GM12878 (cell line): ENCODE results near the gene FGR. TPM values are rescaled to one million over a fixed set of nuclear protein-coding genes. Genes with fewer than 3 reads are reported as not detected.
A peak's percentile ranks its signal among the peaks of the same experiment; 100 is the strongest.

Experiments
- ATAC-seq: fragments of 200-7000 bp; cut with Tn5 transposase; 3 replicates; pipeline ENCODE4 v1.9.1; 2020; ENCODE audit warnings: mild to moderate bottlenecking, moderate library complexity
- BruUV-seq: library from RNA; stranded (reverse); fragments of 400-500 nt; replicated peaks from 2 replicates; lab custom pipeline; 2021; lab: Mats Ljungman, UMichigan
- CTCF ChIA-PET: fragments of 300-600 bp; sonication (Branson Sonifier 250); formaldehyde crosslinking; extraction: SDS; loops from one replicate; lab custom pipeline; 2021; ENCODE audit warnings: inconsistent platforms; lab: Yijun Ruan, JAX
- POLR2A ChIA-PET: fragments of 350-600 bp; formaldehyde crosslinking; extraction: SDS; loops from one replicate; lab custom pipeline; 2021; ENCODE audit warnings: inconsistent platforms; lab: Charles Lee
- RAD21 ChIA-PET: fragments of 300-600 bp; sonication (Branson Sonifier 250); formaldehyde crosslinking; loops from one replicate; lab custom pipeline; 2023; ENCODE audit warnings: antibody characterized with exemption; ENCODE audit not compliant: unreplicated experiment; lab: Charles Lee
- SMC1A ChIA-PET: fragments of 300-600 bp; sonication (Branson Sonifier 250); formaldehyde crosslinking; loops from one replicate; lab custom pipeline; 2023; ENCODE audit not compliant: unreplicated experiment, uncharacterized antibody; lab: Charles Lee
- DNase-seq: peaks from one replicate; pipeline ENCODE4 v3.0.0-alpha.2; 2011; ENCODE audit warnings: low read depth, low spot score
- FAIRE-seq: peaks from 3 replicates; lab custom pipeline; 2011; peaks lifted over from hg19 to GRCh38; lab: Jason Lieb, UNC
- H2AFZ ChIP-seq: 2 replicates; pipeline ENCODE4 v1.6.0; 2011; ENCODE audit warnings: low read depth, low read length, control low read depth; ENCODE audit not compliant: control insufficient read depth
- H3K27ac ChIP-seq: 2 replicates; pipeline ENCODE4 v1.5.1; 2011; ENCODE audit warnings: control low read depth; ENCODE audit not compliant: control insufficient read depth, insufficient read depth
- H3K27me3 ChIP-seq, 2 experiments: replicated peaks in 1 of 2; 2 replicates each; pipeline versions ENCODE4 v1.6.0 to v1.6.1; 2011; ENCODE audit warnings: low read length in 1 of 2; ENCODE audit not compliant: control insufficient read depth in 2 of 2, insufficient read depth in 2 of 2
- H3K36me3 ChIP-seq, 2 experiments: 2 replicates each; pipeline ENCODE4 v1.5.1; 2011; ENCODE audit warnings: low read length in 1 of 2; ENCODE audit not compliant: control insufficient read depth in 2 of 2, insufficient read depth in 2 of 2
- H3K4me1 ChIP-seq: 2 replicates; pipeline ENCODE4 v1.6.1; 2011; ENCODE audit warnings: mild to moderate bottlenecking, low read length, moderate library complexity, mixed read lengths; ENCODE audit not compliant: control insufficient read depth, insufficient read depth
- H3K4me2 ChIP-seq: 2 replicates; pipeline ENCODE4 v1.6.0; 2011; ENCODE audit warnings: control low read depth; ENCODE audit not compliant: control insufficient read depth, insufficient read depth
- H3K4me3 ChIP-seq: fragments of 200-600 bp; sonication (generic); 2 replicates; pipeline ENCODE4 v1.5.1; 2016
- H3K79me2 ChIP-seq: 2 replicates; pipeline ENCODE4 v1.6.0; 2011; ENCODE audit warnings: low read length; ENCODE audit not compliant: control insufficient read depth, insufficient read depth
- H3K9ac ChIP-seq: 2 replicates; pipeline ENCODE4 v1.8.0; 2011; ENCODE audit warnings: low read length, control low read depth, mixed read lengths; ENCODE audit not compliant: control insufficient read depth, insufficient read depth
- H3K9me3 ChIP-seq: replicated peaks from 3 replicates; pipeline ENCODE4 v1.5.1; 2011; ENCODE audit warnings: mild to moderate bottlenecking, low read length; ENCODE audit not compliant: control insufficient read depth, insufficient read depth
- H4K20me1 ChIP-seq: 2 replicates; pipeline ENCODE4 v1.6.0; 2011; ENCODE audit not compliant: control insufficient read depth, insufficient read depth
- ESRRA ChIP-seq: IDR thresholded peaks from 2 replicates; pipeline ENCODE4 v1.6.1; 2012; ENCODE audit warnings: mild to moderate bottlenecking, low read length, improper control_type of control experiment
- YY1 ChIP-seq: IDR thresholded peaks from 2 replicates; pipeline ENCODE4 v1.6.1; 2011; ENCODE audit warnings: low read depth, mild to moderate bottlenecking, low read length
- WGBS: methylation state at CpG from one replicate; pipeline ENCODE4 v1.1.6; 2016; ENCODE audit warnings: low lambda C conversion rate; ENCODE audit not compliant: insufficient replicate concordance, insufficient coverage; ENCODE audit errors: missing lambda C conversion rate; 5-methylcytosine and 5-hydroxymethylcytosine counted together
- in situ Hi-C: fragments of 300-500 bp; cut with MboI; formaldehyde crosslinking; loops from 9 replicates; pipeline ENCODE4 v1.14.3; 2018; ENCODE audit warnings: mixed read lengths
- intact Hi-C: fragments of 100-400 bp; cut with micrococcal nuclease; formaldehyde crosslinking; loops from one replicate; pipeline ENCODE4 v1.14.2; 2022; ENCODE audit not compliant: unreplicated experiment
- polyA plus RNA-seq, 11 experiments: library from polyadenylated mRNA; depleted of rRNA in 4 of 11; unstranded in 6 of 11; stranded (reverse) in 5 of 11; fragments of >200 nt; fragmentation: Nextera tagmentation in 4 of 11; fragmentation: Illumina TruSeq in 1 of 11; extraction: Ambion mirVana in 4 of 11; extraction: Trizol in 1 of 11; gene quantifications; 1 replicate in 1 of 11; 2 replicates in 10 of 11; pipeline versions ENCODE4 v1.2.1 to v1.2.3, GENCODE V29; 2011 to 2016; ENCODE audit warnings: inconsistent platforms in 2 of 11, missing spikeins in 2 of 11, low read depth in 1 of 11
- total RNA-seq, 4 experiments: library from RNA; depleted of rRNA in 3 of 4; stranded (reverse); fragments of >200 nt in 3 of 4; fragmentation: Illumina TruSeq in 1 of 4; extraction: Trizol in 1 of 4; gene quantifications; 2 replicates each; pipeline versions ENCODE4 v1.2.1 to v1.2.3, GENCODE V29; 2013 to 2021
- TF ChIP-seq, protein P1 (sequence below): fragments of 450-650 bp; conservative IDR thresholded peaks from 2 replicates; pipeline ENCODE4 v1.6.1; 2017; ENCODE audit warnings: mild to moderate bottlenecking, moderate library complexity
- TF ChIP-seq, protein P2 (sequence below), 3 experiments: IDR thresholded peaks in 2 of 3; conservative IDR thresholded peaks in 1 of 3; 2 replicates each; pipeline ENCODE4 v1.5.1; 2011; ENCODE audit warnings: low read depth in 3 of 3, low read length in 3 of 3, mild to moderate bottlenecking in 3 of 3, control low read depth in 2 of 3, moderate library complexity in 2 of 3, inconsistent platforms in 1 of 3, mixed read lengths in 1 of 3; ENCODE audit not compliant: control insufficient read depth in 2 of 3, insufficient read depth in 1 of 3; ENCODE audit errors: extremely low read depth in 1 of 3

The FGR gene
- total and polyA plus RNA-seq, 10 of the 15 experiments (the other 5 are each of a cell fraction or from before 2014, with no cell fraction given) = 10.9 to 193 (median 74.7) TPM

DNA sequence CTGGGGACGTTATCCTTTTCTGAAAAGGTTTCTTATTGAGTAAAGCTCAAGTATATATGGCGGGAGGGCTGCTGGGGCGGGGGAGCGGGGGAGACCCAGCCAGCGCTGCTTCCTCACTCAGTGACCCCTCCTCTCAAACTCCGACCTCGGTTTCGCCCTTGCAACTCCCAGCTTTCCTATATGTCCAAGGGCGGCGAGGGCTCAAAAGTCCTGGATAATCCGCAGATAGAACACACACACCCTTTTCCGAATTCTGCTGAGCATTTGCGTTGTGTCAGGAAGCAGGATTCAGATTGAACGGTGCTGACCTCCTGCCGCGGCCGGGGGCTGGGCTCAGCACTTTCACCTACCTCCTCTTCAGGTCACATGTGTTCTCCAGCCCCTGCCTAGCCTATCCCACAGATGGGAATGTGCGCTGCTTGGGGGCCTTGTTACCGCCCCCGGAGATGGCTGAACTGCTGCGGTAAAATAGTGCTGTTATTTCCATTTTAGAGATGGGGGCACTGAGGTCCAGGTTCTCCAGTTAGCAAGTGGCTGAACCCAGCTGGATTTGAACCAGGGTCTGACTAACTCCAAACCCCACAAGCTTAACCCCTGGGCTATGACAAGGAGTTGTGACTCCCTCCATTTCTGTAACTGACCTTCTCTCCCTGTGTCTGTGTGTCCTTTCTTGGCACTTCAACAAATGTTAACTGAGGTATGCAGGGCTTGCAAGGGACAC, 30.2 kb downstream of the FGR start:
- Histone ChIP-seq H3K27me3 (no peaks in the 10 kb centered on the region), H4K20me1 (0 out of 2 replicates have a peak, but pooled peaks cover 3% of the 10 kb centered on the region), H3K9ac (no peak overlapping the region), H3K36me3 (no peaks in the 10 kb centered on the region; a peak in 2 of 4 replicates), H3K27ac (no peak overlapping the region), H3K4me2 (peak overlapping the region; percentile 84; the same call in 1 of the 2 replicates), H2AFZ (peak overlapping the region; percentile 53), H3K4me1 (peaks cover 44% of the 10 kb centered on the region), H3K4me3 (peak overlapping the region; percentile 83; the same call in 1 of the 2 replicates), H3K79me2 (peaks cover 1% of the 10 kb centered on the region), H3K9me3 (no peaks in the 10 kb centered on the region)
- ATAC-seq (no peak), DNase-seq (no peak), FAIRE-seq (no peak)
- intact Hi-C loops (loop anchor here (2.0 to 10.0 kb wide), 2 partner anchors 120 to 304 kb away; no protein-coding TSS in a partner anchor), in situ Hi-C loops (loop anchor here (5.0 kb wide), 3 partner anchors 58 to 302 kb away; partner anchors contain the start of gene GPR3)
- RAD21 ChIA-PET = interaction anchor here (0.7 to 11.0 kb wide), 24 partner anchors 13 to 309 kb away, joined by 3 to 268 read pairs (median 4); partner anchors contain the start of gene WASF2
- BruUV-seq = no TSS peak
- TF ChIP-seq ESRRA (no peak), YY1 (no peak)
- TF ChIP-seq, protein P1, sequence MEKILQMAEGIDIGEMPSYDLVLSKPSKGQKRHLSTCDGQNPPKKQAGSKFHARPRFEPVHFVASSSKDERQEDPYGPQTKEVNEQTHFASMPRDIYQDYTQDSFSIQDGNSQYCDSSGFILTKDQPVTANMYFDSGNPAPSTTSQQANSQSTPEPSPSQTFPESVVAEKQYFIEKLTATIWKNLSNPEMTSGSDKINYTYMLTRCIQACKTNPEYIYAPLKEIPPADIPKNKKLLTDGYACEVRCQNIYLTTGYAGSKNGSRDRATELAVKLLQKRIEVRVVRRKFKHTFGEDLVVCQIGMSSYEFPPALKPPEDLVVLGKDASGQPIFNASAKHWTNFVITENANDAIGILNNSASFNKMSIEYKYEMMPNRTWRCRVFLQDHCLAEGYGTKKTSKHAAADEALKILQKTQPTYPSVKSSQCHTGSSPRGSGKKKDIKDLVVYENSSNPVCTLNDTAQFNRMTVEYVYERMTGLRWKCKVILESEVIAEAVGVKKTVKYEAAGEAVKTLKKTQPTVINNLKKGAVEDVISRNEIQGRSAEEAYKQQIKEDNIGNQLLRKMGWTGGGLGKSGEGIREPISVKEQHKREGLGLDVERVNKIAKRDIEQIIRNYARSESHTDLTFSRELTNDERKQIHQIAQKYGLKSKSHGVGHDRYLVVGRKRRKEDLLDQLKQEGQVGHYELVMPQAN = no peak
- TF ChIP-seq, protein P2, sequence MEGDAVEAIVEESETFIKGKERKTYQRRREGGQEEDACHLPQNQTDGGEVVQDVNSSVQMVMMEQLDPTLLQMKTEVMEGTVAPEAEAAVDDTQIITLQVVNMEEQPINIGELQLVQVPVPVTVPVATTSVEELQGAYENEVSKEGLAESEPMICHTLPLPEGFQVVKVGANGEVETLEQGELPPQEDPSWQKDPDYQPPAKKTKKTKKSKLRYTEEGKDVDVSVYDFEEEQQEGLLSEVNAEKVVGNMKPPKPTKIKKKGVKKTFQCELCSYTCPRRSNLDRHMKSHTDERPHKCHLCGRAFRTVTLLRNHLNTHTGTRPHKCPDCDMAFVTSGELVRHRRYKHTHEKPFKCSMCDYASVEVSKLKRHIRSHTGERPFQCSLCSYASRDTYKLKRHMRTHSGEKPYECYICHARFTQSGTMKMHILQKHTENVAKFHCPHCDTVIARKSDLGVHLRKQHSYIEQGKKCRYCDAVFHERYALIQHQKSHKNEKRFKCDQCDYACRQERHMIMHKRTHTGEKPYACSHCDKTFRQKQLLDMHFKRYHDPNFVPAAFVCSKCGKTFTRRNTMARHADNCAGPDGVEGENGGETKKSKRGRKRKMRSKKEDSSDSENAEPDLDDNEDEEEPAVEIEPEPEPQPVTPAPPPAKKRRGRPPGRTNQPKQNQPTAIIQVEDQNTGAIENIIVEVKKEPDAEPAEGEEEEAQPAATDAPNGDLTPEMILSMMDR (IDR thresholded peaks at IDR 0.05 in 2 of 3, conservative IDR thresholded peaks at IDR 0.05 in 1 of 3; ENCODE audit: control insufficient read depth in 2 of 3, extremely low read depth in 1 of 3, insufficient read depth in 1 of 3, low read depth in 3 of 3, low read length in 3 of 3) = no peak
- POLR2A ChIA-PET = interaction anchor here (0.6 to 2.2 kb wide), 12 partner anchors 30 to 462 kb away, joined by 3 to 9 read pairs (median 4); partner anchors contain the start of gene WASF2
- SMC1A ChIA-PET = interaction anchor here (0.9 to 9.2 kb wide), 9 partner anchors 8 to 208 kb away, joined by 3 to 248 read pairs (median 5); partner anchors contain the start of gene FAM76A
- CTCF ChIA-PET = interaction anchor here (0.6 to 10.4 kb wide), 19 partner anchors 8 to 306 kb away, joined by 3 to 327 read pairs (median 8); no protein-coding TSS in a partner anchor
- 42% methylated on average over 21 of the region's 21 CpGs for WGBS
